ENCODE data around the gene PANK1.

DNA sequence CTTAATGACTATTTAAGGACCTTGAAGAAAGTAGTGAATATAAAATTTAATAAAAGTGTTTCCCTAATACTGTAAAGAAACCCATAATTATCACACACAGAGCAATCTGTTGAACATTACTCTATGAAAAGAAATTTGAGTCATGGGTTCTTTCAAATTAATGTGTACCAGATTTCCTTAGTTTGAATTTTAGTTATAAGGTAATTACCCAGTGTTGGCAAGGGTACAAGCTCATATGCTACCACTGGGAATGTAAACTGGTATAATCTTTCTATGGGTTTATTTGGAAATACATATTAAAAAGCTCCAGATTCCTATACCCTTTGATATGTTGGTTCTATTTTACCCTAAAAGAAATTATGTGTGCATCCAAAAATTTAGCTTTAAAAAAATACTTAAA is 22.9 kb downstream of the PANK1 start:
- TF ChIP-seq CTCF (IDR thresholded peaks at IDR 0.05), result no peak
- TF ChIP-seq POLR2A (IDR thresholded peaks at IDR 0.05), result no peak
- TF ChIP-seq EP300 (IDR thresholded peaks at IDR 0.05; ENCODE audit: low read depth), result no peak

Measured in transverse colon (tissue), 3 donors.